Psoas muscle (tissue), 8 donors: Measurements from ENCODE around the gene DNM3. TPM values are rescaled to one million over a fixed set of nuclear protein-coding genes. Genes with fewer than 3 reads are reported as not detected.

ENCODE experiments used
- ATAC-seq, 4 donors: fragments of 200-7000 bp; cut with Tn5 transposase; one replicate each; pipeline ENCODE4 v1.9.1; 2020; ENCODE audit warnings: moderate library complexity in 3 of 4, mild to moderate bottlenecking in 2 of 4
- DNase-seq, 2 donors: peaks; one replicate each; pipeline ENCODE4 v3.0.0-alpha.2; 2020
- H3K27ac ChIP-seq: fragments of 200-600 bp; one replicate; pipeline ENCODE4 v1.8.0; 2022
- H3K27me3 ChIP-seq, 3 donors: fragments of 200-600 bp in 1 of 3; one replicate each; pipeline versions ENCODE4 v1.6.1 to v1.8.0; 2013 to 2022; ENCODE audit warnings: low read length in 2 of 3, mild to moderate bottlenecking in 2 of 3, moderate library complexity in 1 of 3; ENCODE audit not compliant: insufficient read depth in 3 of 3
- H3K36me3 ChIP-seq, 2 donors: fragments of 200-600 bp in 1 of 2; one replicate each; pipeline versions ENCODE4 v1.6.1 to v1.8.0; 2013 to 2022; ENCODE audit warnings: low read depth in 1 of 2, mild to moderate bottlenecking in 1 of 2, moderate library complexity in 1 of 2; ENCODE audit not compliant: insufficient read depth in 1 of 2
- H3K4me1 ChIP-seq: fragments of 200-600 bp; one replicate; pipeline ENCODE4 v1.8.0; 2022
- H3K4me3 ChIP-seq: fragments of 200-600 bp; one replicate; pipeline ENCODE4 v1.8.0; 2022; ENCODE audit warnings: mild to moderate bottlenecking
- H3K9me3 ChIP-seq: fragments of 200-600 bp; one replicate; pipeline ENCODE4 v1.8.0; 2022
- CTCF ChIP-seq: fragments of 200-600 bp; IDR thresholded peaks from one replicate; pipeline ENCODE4 v1.8.0; 2022; ENCODE audit warnings: antibody characterized with exemption
- WGBS, 3 donors: extraction: QIAGEN DNeasy Blood & Tissue Kit; methylation state at CpG; one replicate each; pipeline versions ENCODE4 v1.1.6 to v1.1.7; 2013; 5-methylcytosine and 5-hydroxymethylcytosine counted together
- intact Hi-C, 2 donors: fragments of 100-400 bp; cut with DNase I; formaldehyde crosslinking; loops; one replicate each; pipeline versions ENCODE4 v1.11.0 to v1.14.2; 2022
- polyA plus RNA-seq, 3 donors: library from polyadenylated mRNA; stranded (reverse); fragments of 200-250 nt; gene quantifications; one replicate each; pipeline ENCODE4 v1.2.3, GENCODE V29; 2013
- total RNA-seq, 4 donors: library from RNA; stranded (reverse); fragmentation: NEBNext Ultra II Directional in 2 of 4; extraction: Animal tissue kit (Norgen Biotek cat#: 25700) in 2 of 4; gene quantifications; one replicate each; pipeline versions ENCODE4 v1.2.1 to v1.2.4, GENCODE V29; 2021 to 2023
- donor health status: healthy with polysubstance abuse.
- donor health status: DM: no; HTN: no; CAD: no; lungs with moderate emphysema.
- donor health status: Bipolar disorder and iron deficiency.
- donor health status: healthy.
- donor health status: DM: yes; HTN: yes; CAD: no.
- donor health status: DM: no; HTN: no; CAD: no.
- donor health status: DM: no; HTN: no; CAD: no.
- donor health status: DM: yes; HTN: yes; CAD: no.

The DNM3 gene
- total and polyA plus RNA-seq, 7 donors = 0.31 to 1.0 (median 0.77) TPM

DNA sequence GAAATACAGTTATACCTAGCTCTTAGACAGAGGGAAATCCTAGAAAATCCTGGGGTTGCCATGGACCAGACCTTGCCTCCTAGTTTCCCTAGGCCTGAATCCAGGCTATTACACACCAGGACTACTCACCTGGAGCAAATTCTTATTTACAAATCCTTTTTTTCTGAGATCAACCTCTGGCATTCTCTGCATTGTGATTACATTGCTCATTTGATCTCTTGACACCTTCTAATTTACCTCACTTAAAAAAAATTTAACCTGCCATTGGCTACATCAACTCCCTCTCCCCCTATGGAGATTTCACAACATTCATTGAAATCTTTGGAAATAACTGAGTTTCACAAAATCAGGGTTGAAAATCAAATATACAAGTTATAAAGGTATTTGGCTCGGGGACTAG lies 576.3 kb downstream of the DNM3 start:
- DNase-seq (no peak), ATAC-seq (no peak)
- Histone ChIP-seq H3K9me3 (no peaks in the 10 kb centered on the region), H3K4me1 (peaks cover 4% of the 10 kb centered on the region), H3K27ac (no peak overlapping the region), H3K36me3 (no peaks in the 10 kb centered on the region), H3K27me3 (no peaks in the 10 kb centered on the region), H3K4me3 (no peak overlapping the region)
- WGBS, 3 donors = 95 to 100% (median 96%) methylated on average over 1 of the region's 1 CpG
- TF ChIP-seq CTCF = no peak
- intact Hi-C loops = no loop called here

DNA sequence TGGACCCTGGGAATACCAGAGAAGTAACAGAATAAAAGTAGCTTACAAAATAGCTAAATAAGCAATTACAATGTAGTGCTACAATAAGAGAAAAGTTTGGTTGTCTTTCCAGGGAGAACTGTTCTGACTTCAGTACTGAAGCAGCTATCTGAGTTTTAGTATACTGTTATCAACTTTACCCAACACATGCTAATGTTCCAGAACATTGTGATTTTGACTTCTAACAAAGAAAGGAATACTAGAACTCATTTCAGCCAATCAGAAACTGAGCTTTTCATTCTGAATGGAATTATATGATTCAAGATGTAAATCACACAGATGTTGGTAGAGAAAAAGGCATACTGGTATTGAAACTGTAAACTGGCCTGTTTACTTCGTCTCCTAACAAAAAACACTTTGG lies 579.1 kb downstream of the DNM3 start, which contains the start of gene C1orf105:
Gene C1orf105, plus strand, starts transcription at position 301 of the 400 bp plus-strand sequence. CDS start 201 bp downstream, outside the sequence.
- intact Hi-C loops = no loop called here
- Histone ChIP-seq H3K4me3 (no peak within 1 kb of the TSS), H3K36me3 (no peaks in the 10 kb centered on the region), H3K9me3 (no peaks in the 10 kb centered on the region), H3K4me1 (peaks cover 4% of the 10 kb centered on the region), H3K27ac (no peak within 1 kb of the TSS), H3K27me3 (no peaks in the 10 kb centered on the region)
- DNase-seq = no peak
- ATAC-seq = no peak
- WGBS, 3 donors = 88 to 95% (median 92%) methylated on average over 1 of the region's 1 CpG
- TF ChIP-seq CTCF = no peak

DNA sequence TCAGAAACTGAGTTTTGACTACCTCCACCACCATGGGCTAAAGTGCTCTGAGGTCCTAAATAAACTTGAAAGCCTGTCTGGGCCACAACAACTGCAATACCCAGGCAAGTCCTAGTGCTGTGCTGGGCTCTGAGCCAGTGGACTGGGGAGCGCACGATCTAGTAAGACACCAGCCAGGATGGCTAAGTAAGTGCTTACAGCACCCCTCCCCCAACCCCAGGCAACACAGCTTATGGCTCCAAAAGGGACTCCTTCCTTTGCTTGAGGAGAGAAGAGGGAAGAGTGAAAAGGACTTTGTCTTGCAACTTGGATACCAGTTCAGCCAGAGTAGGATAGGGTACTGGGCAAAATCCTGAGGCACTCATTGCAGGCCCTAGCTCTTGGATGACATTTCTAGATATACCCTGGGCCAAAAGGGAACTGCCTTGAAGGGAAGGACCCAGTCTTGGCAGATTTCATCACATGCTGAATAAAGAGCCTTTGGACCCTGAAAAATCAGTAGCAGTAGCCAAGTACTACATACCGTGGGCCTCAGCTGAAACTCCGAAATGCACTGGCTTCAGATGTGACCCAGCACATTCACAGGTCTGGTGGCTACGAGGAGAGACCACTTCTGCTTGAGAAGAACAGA lies 580.8 kb downstream of the DNM3 start:
- Histone ChIP-seq H3K27me3 (no peaks in the 10 kb centered on the region), H3K9me3 (no peaks in the 10 kb centered on the region), H3K36me3 (no peaks in the 10 kb centered on the region), H3K27ac (no peak overlapping the region), H3K4me1 (peaks cover 4% of the 10 kb centered on the region), H3K4me3 (no peak overlapping the region)
- intact Hi-C loops = no loop called here
- TF ChIP-seq CTCF = no peak
- ATAC-seq (peak in 1 of 4 donors; percentile 57), DNase-seq (no peak)
- 57 to 66% (median 61%) methylated on average over 5 of the region's 5 CpGs for WGBS, 3 donors

DNA sequence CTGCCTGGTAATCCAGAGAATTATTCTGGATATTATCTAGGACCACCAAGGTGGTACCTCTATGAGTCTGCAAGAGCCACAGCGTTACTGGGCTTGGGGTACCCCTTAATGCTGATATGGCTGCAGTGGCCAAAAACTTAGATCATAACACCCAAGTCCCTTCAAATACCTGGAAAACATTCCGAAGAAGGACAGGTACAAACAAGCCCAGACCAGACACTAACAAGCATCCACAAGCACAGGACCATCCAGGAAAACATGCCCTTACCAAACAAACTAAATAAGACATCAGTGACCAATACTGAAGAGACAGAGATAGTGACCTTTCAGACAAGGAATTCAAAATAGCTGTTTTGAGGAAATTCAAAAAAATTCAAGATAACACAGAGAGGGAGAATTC lies 582.0 kb downstream of the DNM3 start:
- H3K9me3 ChIP-seq = no peaks in the 10 kb centered on the region
- no peak for ATAC-seq
- DNase-seq = no peak
- no peak overlapping the region for H3K4me3 ChIP-seq
- no peak overlapping the region for H3K27ac ChIP-seq
- no peak for TF ChIP-seq CTCF
- WGBS, 3 donors = 96 to 97% (median 97%) methylated on average over 2 of the region's 2 CpGs
- H3K27me3 ChIP-seq = no peaks in the 10 kb centered on the region
- peaks cover 4% of the 10 kb centered on the region for H3K4me1 ChIP-seq
- intact Hi-C loops = no loop called here
- H3K36me3 ChIP-seq = no peaks in the 10 kb centered on the region

GRCh38 chr1:172425339-172425738 lies 584.0 kb downstream of the DNM3 start:
- Histone ChIP-seq H3K4me1 (peaks cover 4% of the 10 kb centered on the region), H3K36me3 (no peaks in the 10 kb centered on the region), H3K27me3 (no peaks in the 10 kb centered on the region), H3K9me3 (no peaks in the 10 kb centered on the region), H3K27ac (no peak overlapping the region), H3K4me3 (no peak overlapping the region)
- no peak for TF ChIP-seq CTCF
- no peak for ATAC-seq
- whole genome bisulfite sequencing, 3 donors = 65 to 76% (median 75%) methylated on average over 3 of the region's 3 CpGs
- DNase-seq = no peak
- intact Hi-C loops = no loop called here
